Ishikawa (cell line): ENCODE data around the gene CCT3.

Experiments used
- CEBPB ChIP-seq: IDR thresholded peaks from 2 replicates; pipeline ENCODE4 v1.6.1; 2012
- MAX ChIP-seq: IDR thresholded peaks from 2 replicates; pipeline ENCODE4 v1.6.1; 2012
- USF1 ChIP-seq: IDR thresholded peaks from 2 replicates; pipeline ENCODE4 v1.6.1; 2012

- TF ChIP-seq USF1 (no peak), CEBPB (no peak), MAX (no peak)
Observed at GRCh38 chr1:156372876-156373275, 34.8 kb upstream of the CCT3 start.
